Right lung (tissue), 5 donors: Measurements from ENCODE around the gene CERS6. TPM values are rescaled to one million over a fixed set of nuclear protein-coding genes. Genes with fewer than 3 reads are reported as not detected.

Experiments used
- DNase-seq, 2 donors: peaks; one replicate each; pipeline ENCODE4 v3.0.0-alpha.2; 2013
- polyA plus RNA-seq, 5 donors: library from polyadenylated mRNA; unstranded; fragments of 120-200 nt; gene quantifications; one replicate each; pipeline versions ENCODE4 v1.2.1 to v1.2.3, GENCODE V29; 2013; ENCODE audit warnings: inconsistent platforms in 1 of 5, low replicate concordance in 1 of 5; ENCODE audit not compliant: insufficient read length in 5 of 5, insufficient read depth in 1 of 5

The CERS6 gene
- polyA plus RNA-seq, 5 donors, result 13.4 to 23.8 (median 22.7) TPM

DNA sequence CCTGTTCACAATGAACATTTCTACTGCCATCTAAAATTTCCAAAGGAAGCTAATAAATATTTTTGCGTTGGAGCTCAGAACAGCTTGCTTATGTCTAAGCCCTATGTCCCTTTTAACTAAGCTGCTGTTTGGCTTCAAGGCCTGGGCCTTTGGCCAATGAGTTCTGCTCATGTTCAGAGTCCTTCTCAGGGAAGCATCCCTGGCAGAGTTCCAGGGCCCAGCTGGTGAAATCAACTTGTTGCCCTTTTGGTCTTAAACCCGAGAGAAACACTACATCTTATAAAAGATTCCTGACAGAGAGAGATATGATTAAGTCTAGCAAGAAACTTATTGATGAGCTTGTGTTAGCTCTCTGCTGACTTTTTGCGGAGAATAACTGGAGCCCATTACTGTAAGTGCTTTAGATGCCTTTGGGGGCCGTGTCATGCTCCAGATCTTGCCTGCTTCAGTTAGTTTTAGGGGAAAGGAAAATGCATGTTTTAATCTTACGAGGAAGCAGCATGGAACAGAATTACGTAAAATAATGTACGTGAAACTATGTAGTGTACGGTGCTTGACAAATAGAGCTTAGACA is 243.9 kb downstream of the CERS6 start:
- peak; percentile 86 to 87 for DNase-seq

DNA sequence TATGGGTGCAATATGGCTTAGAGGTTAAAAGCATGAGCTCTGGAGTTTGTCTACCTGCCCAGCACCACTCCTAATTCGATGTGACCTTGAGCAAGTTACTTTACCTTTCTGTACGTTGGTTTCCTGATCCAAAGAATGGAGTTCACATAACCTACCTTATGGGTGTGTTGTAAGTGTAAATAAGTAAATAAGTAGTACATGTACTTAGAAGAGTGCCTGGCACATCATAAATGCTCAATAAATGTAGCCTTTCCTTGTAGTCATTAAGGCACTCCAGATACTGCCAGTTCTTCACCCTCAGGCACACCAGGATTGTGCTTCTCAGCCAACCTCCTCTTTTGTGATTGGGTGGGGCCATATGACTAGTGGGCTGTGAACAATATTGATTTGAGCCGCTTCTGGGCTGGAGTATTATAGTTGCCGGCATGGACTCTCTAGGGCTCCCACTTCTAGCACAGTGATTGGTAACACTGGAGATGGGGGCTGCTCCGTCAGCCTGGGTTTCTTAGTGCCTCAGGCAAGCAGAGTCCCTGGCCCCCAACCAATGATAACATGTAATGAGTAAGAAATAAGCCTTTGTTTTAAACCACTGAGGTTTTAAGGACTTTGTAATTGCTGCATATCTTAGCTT is 244.7 kb downstream of the CERS6 start:
- no peak for DNase-seq

DNA sequence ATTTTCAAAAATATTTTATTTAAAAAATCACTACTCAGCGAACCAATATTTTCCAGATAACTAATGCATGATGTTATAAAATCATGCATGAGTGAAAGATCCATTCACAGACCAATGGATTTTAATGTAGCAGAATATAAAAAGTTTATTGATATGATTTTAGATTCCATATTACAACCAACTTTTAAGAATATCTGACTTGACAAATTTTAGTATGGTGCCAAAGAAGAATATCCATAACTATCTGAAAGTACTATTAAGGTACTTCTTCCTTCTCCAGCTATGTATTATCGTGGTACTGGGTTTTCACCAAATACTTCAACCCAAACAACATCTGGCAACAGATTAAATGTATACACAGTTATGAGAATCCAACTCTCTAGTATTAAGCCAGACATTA is 246.5 kb downstream of the CERS6 start:
- no peak for DNase-seq

DNA sequence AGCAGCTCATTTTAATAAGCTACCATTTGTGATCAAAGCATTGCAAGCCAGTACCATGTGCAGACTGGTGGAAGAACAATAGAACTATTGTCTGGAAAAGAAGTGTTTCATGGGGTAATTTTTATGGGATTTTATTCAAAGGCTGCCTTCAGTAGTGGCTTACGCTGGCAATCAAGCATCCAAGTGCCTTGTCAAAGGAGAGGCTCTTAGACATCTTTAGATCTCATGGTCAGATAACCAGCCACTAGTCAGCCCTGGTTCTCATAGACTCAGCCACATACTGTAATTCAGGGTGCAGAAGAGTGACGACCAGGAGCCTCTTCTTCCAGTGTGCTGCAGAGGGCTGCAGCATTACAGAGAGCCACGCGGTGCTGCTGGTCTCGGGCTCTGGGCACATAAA is 247.9 kb downstream of the CERS6 start:
- no peak for DNase-seq

DNA sequence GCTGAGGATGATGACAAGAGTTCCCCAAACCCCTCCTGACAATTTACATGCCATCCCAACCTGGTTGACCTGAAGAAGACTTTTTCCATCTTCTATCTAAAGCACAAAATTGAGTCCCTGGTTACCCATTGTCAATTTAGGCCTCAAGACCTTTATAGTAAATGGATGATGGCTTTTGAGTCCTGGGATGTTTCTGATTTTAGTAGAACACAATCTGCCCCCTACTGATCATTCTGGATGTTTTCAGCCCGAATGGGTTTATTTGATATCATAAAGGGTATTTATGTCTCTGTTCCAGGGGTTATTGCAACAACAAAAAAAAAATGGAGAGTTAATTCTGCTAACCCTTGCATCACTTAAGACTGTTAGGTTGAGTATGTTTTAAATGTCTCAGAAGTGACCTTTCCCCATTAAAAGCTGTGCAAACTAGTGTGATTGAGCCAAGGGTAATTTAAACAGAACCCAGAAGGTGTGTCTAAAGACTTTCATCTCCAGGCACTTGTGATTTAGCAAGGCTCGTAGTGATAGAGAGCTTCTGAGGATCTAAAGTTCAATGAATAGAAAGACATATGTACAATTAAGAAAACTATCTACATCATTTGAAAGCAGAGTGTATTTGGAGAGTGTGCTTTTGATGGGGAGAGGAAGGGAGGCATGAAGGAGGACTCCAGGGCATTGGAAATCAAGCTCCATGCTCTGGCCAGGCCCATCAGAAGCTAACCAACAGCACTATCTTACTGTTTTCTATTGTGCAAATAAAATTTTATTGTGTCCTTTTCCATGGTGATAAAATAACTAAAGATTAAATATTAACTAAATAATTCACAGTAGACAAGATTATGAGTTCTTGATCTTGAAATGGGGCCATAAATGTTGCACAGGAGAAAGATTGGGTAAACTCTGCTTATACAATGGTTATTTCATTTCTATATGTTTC is 249.7 kb downstream of the CERS6 start:
- DNase-seq, result no peak

DNA sequence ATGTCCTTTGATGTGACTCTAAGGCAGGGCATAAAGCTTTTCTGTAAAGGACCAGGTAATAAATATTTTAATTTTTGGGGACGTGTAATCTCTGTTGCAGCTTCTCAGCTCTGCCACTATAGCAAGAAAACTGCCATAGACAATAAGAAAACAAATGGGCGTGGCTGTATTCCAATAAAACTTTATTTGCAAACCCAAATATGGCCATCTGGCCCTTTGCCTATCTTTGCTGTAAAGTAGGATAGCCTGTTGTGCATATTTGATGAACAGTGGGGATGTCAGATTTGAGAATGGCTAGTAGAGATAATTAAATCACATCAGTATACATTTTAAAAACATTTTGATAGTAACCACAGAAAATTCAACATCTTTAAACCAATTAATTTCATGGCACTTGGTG is 250.7 kb downstream of the CERS6 start:
- no peak for DNase-seq

DNA sequence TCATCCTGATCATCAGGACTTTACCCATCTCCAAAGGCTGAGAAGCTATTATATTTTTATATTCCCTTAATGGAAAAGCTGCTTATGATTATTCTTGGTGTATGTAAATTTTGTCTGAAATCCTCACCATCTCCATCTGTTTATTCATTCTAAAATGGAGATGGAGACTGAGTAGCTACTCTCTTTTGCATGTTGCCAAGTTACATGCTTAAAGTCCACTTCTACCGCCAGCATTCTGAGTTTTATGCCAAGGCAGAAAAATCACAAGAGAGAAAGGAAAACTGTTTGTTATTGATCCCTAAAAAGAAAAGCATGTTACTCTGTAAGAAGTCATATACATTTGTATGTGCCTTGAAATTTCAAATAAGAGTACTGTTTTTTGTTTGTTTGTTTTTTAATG is 252.0 kb downstream of the CERS6 start:
- no peak for DNase-seq

DNA sequence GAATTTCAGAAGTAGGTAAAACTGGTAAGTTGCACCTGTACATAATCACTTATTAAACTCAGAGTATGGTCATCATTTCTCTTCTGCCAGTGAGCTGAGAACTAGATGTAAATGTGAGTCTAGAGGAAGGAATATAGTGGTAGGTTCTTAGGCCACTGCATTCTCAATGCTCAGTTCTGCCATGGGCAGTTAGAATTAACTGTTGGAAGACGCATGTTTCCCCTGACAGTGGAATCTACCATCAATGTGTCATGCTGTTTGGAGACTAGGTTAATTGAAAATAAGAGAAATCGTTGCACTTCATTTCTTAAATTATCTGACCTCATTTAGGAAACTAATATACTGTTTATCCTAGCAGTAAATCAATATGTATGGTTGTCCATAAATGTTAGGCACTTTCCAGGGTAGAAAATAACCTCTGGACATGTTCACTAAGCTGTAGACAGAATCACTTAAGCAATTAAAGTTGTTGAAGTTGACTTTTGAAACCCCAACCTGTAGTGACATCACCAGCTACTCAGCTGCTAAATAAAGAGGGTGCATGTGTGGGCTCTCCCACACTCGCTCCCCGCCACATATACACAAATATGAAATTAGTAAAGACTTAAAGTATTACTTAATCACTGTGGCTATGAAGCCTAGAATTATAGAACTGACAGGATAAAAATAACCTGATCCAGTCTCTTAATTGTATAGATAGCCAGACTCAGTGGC is 254.8 kb downstream of the CERS6 start:
- DNase-seq, result no peak

DNA sequence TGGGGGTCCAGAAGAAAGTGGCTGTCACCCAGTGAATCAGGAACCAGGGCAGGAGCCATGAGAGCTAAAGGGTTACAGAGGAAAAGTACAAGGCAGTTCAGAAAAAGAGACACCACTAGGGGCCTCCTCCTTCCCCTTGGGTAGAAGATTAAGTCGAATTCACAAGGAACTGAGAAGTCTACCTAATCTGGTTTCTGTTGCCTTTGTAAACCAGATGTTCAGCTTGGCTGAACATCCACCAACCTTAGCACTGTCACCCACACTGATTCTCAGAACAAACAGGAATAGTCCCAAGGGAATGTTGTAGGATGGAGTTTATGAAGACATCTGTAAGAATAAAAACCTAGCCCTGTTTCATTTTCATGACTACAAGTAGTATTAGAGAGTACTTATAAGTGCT is 256.0 kb downstream of the CERS6 start:
- DNase-seq, result no peak

DNA sequence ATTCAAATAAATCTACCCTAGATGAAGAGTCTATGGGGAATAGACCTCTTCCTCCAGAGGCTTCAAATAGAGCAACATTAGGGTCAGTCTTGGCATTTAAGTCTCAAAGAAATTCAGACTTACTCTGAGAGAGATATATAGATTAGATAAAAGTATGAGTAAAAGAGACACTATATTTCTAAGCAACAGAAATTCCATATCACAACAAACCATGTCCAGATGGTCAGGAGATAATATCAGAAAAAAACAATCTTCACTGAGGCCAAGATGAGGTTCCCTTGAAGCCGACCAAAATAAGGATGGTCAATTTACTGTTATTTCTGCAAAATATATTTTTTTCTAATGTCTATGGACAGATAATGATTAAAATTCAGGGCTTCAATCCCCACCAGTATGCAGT is 257.3 kb downstream of the CERS6 start:
- DNase-seq, result no peak

DNA sequence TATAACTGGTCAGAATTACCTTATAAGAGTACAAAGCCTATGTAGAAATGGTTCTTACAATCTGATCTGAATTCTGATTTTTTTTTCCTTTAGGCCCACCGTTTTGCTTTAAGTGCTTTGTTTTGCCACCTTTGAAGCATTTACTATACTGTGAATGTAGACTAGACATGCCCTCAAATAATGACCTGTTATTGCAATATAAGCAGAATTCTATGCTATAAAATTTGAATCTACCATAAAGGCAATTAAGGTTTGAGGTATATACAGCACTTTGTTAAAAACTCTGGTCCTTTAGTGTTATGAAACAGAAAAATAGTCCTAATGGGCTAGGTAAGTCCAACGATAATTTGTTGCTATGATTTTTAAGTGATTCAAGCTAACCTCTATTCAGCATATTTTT is 259.8 kb downstream of the CERS6 start:
- DNase-seq, result no peak

DNA sequence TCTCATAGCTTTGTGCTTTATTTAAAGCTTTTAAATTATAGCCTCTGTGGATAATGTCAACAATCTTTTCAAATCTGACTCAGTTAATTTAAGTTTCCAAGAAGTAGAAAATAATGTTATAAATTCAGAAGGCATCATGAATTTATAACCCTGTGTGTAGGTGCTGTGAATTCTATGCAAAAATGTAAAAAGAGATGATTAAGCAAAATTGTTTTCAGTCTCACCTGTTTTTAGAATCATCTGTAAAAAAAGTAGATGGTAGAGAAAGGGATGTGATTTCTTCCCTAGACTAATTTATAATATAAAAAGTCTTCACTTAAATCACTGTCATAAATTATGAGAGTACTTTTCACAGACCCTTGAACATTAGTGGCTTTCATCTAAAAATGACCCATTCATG is 260.8 kb downstream of the CERS6 start:
- no peak for DNase-seq

DNA sequence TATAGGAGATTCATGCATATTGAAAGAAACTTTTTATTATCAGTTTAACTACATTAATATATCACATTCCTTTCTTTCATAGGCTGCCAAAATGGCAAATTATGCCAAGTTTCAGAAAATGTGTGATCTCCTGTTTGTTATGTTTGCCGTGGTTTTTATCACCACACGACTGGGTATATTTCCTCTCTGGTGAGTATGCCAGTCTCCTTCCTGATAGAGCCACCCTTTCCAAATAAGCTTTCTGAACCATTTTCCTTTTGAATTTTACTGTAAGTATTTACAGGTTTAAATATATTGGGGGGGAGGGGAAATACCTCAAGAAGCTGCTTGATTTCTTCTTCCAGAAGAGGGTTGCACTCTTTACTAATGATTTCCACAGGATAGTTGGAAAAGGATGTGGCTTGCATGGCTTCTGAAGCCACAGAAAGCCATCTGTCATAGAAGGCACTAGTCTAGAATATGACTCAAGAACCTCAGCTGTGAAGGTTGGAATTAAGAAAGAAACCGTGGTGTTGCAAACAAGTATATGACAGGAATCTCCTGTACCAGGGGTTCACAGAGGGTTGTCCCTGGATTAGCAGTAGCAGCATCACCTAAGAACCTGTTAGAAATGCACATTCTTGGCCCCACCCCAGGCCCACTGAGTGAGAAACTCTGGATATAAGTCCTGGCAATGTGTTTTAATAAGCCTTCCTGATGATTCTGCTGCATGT is 261.9 kb downstream of the CERS6 start:
- DNase-seq, result no peak

DNA sequence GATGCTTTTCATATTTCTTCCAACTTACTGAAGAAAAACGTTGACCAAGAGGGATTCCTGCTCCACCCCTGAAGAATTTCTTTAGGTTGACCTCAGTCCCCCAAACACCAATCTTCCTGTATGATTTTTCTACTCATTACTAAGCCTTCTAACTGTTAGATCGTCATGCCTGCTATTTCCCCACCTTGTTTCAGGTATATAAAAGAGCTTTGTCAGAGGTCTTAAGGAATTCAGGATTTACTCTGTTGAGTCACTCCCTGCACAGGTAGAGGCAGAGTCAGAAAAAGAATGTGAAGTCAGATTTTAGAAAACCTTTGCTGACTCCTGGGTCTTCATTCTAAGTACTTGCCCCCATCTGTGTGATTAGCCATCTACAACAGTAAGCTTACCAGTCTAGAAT is 262.6 kb downstream of the CERS6 start:
- no peak for DNase-seq

DNA sequence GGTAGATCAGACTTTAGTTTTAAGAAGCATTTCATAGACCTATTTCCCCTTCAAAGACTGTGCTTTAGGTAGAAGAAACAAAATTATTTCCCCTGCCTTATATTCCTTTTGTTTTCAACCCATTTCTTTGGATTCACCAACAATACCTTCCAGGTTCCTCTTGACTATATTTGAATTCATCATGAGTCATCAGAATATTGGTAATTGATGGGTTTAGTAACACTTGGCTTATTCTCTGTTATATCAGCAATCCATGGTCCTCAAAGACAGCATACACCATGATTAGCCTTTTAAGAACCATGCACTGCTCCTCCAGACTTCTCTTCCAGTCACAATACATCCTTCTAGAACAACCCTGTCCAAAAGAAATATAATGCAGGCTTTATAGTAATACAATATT is 263.4 kb downstream of the CERS6 start:
- no peak for DNase-seq

DNA sequence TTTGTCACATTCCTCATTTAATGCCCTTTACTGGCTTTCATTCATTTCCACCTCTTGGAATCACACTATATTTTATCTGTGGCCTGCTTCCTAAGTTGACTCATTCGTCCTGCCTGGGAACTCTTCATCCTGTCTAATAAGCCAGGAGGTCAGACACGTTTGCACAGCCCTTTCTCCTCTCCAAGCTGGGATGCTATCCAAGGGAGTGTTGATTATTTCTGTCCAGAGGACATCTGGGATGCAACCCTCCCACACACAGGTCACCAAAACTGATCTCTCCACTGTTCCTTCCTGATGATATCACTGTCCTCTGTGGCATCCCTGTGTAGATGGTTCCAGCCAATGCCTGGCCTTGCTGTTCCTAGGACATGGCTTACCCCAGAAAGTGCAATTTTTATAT is 266.5 kb downstream of the CERS6 start:
- DNase-seq, result no peak

DNA sequence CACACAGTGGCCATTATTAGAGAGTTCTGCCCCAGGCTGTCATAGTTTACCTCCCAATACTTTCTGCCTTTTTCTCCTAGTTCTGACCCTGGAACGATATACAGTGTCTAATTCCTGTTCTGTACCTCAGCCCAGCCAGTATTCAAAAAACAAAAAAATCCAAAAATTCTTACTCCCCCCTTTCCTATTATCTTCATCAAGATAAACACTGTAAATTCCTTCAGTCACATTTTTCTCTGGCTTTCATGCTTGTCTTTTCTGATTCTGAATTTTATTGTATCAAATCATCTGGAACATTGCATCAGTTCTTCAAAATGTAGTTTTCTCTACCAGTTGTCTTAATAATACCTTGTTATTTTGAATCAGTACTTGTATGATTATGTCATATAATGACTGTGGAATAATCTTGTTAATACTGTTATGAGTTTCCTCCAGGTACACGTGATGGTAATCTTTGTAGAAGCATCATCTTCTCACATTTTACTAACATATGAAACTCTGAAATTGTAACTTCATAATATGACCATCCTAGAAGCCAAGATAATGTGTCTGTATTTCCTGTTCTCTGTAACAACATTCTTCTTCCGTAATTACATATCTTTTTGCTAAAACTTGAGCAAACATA is 267.3 kb downstream of the CERS6 start:
- no peak for DNase-seq

DNA sequence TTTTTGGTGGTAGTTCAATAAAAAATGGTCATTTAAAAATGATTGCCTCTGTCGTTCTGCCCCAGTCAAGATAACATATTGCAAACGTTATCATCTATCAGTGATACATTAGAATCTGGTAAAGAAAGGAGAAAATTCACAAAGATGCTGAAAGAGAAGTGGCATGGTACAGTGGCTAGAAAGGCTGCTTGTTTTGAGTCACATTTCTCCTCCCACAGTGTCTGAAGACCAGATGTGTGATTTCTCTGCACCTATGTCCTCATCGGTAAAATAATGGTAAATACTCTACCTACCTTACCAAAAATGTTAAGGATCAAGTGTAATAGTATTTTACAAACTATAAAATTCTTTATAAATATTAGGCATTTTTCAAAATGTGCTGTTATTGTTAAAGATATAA is 270.3 kb downstream of the CERS6 start:
- no peak for DNase-seq

DNA sequence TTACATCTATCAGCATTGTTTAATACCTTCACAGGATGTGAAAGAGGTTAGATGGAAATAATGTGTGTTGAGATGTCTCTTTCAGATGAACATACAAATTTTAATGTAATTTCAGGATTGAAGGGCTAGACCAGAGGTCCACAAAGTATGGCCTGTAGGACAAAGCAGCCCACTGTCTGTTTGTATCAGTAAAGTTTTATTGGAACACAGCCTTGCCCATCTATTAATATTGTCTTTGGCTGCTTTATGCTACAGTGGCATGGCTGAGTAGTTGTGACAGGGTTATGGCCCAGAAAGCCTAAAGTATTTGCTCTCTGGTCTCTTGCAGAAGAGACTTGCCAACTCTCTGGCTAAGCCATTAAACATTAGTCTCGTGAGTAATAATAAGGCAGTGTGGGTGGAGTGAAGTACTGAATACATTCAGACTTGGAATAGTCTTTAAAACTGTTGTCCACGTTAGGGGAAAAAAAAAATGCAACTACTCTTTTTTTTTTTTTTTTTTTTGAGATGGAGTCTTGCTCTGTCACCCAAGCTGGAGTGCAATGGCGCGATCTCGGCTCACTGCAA is 271.9 kb downstream of the CERS6 start:
- no peak for DNase-seq

DNA sequence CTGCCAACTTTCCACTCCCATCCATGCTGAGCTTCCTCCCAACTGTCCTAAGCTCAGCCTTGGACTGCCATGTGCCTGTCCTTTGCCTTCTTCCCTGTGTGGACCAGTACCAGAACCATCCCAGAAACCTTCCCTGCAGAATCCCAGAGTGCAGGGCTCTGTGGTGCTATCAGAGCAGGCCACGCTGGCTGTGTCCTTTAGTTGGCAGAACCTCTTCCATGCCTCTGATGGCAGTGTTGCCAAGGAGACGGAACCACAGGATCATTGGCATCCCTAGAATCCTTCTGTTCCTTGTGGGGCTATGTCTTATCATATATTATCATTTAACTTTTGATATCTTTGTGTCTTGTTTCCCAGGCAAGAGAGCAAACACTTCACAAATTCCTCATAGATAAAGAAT is 273.4 kb downstream of the CERS6 start:
- no peak for DNase-seq

DNA sequence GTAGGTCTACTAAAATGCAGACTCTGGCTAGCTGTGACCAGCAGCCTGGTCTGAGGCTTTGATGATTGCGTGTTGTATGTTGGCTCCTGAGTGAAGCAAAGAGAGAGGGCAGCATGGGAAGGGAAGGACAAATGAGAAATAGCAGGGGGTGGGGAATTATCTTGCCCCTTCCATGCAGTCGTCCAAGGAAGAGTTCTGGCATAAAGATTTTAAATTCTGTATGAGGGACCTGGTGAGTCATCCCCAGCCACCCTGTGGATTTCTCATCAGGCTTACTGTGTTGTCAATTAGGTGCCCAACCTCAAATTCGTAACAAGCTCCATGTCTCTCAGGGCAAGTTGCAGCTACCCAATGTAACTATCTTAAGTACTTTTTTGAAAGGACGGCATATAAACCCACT is 274.3 kb downstream of the CERS6 start:
- DNase-seq, result no peak
